SIG-M5 treated with dmso at 0.1 percent for 504 hours (cell line): ENCODE data around the gene TMEM252.

Experiments used
- DNase-seq: peaks from one replicate; lab custom pipeline; 2025; ENCODE audit not compliant: unreplicated experiment; lab: John Stamatoyannopoulos, UW

TMEM252 gene

GRCh38 chr9:68545033-68545705 is 4.5 kb upstream of the TMEM252 start:
- no peak for DNase-seq

GRCh38 chr9:68541568-68541967 is 885 bp upstream of the TMEM252 start:
- DNase-seq, result no peak

GRCh38 chr9:68538200-68538599 is 2.5 kb downstream of the TMEM252 start:
- DNase-seq, result no peak

GRCh38 chr9:68537616-68537880 is 3.1 kb downstream of the TMEM252 start:
- no peak for DNase-seq

GRCh38 chr9:68536876-68537615 is 3.6 kb downstream of the TMEM252 start:
- no peak for DNase-seq

GRCh38 chr9:68533678-68534077 is 7.0 kb downstream of the TMEM252 start:
- no peak for DNase-seq

GRCh38 chr9:68532131-68532530 is 8.6 kb downstream of the TMEM252 start:
- no peak for DNase-seq

- DNase-seq, result no peak
Observed at GRCh38 chr9:68530618-68531017, 10.1 kb downstream of the TMEM252 start.

GRCh38 chr9:68523367-68523936 is 17.2 kb downstream of the TMEM252 start:
- DNase-seq, result no peak

- no peak for DNase-seq
Observed at GRCh38 chr9:68522954-68523353, 17.7 kb downstream of the TMEM252 start.

- DNase-seq, result peak; percentile 94
Observed at GRCh38 chr9:68522131-68522530, 18.6 kb downstream of the TMEM252 start.

- DNase-seq, result peak; percentile 51
Observed at GRCh38 chr9:68515326-68516017, 25.2 kb downstream of the TMEM252 start.

- no peak for DNase-seq
Observed at GRCh38 chr9:68513981-68514380, 26.7 kb downstream of the TMEM252 start.

GRCh38 chr9:68513385-68513784 is 27.3 kb downstream of the TMEM252 start:
- DNase-seq, result no peak

GRCh38 chr9:68509689-68510088 is 31.0 kb downstream of the TMEM252 start:
- no peak for DNase-seq

- DNase-seq, result no peak
Observed at GRCh38 chr9:68508547-68508946, 32.1 kb downstream of the TMEM252 start.

GRCh38 chr9:68507806-68508145 is 32.9 kb downstream of the TMEM252 start:
- no peak for DNase-seq

- peak; percentile 44 for DNase-seq
Observed at GRCh38 chr9:68507130-68507805, 33.4 kb downstream of the TMEM252 start.

GRCh38 chr9:68506551-68506950 is 34.1 kb downstream of the TMEM252 start:
- DNase-seq, result no peak

- peak; percentile 30 for DNase-seq
Observed at GRCh38 chr9:68505681-68506409, 34.8 kb downstream of the TMEM252 start.

GRCh38 chr9:68502279-68502678 is 38.4 kb downstream of the TMEM252 start:
- DNase-seq, result no peak
